ENCODE results near the gene ATXN7.
A peak's percentile ranks its signal among the peaks of the same experiment; 100 is the strongest.

The ATXN7 gene, protein sequence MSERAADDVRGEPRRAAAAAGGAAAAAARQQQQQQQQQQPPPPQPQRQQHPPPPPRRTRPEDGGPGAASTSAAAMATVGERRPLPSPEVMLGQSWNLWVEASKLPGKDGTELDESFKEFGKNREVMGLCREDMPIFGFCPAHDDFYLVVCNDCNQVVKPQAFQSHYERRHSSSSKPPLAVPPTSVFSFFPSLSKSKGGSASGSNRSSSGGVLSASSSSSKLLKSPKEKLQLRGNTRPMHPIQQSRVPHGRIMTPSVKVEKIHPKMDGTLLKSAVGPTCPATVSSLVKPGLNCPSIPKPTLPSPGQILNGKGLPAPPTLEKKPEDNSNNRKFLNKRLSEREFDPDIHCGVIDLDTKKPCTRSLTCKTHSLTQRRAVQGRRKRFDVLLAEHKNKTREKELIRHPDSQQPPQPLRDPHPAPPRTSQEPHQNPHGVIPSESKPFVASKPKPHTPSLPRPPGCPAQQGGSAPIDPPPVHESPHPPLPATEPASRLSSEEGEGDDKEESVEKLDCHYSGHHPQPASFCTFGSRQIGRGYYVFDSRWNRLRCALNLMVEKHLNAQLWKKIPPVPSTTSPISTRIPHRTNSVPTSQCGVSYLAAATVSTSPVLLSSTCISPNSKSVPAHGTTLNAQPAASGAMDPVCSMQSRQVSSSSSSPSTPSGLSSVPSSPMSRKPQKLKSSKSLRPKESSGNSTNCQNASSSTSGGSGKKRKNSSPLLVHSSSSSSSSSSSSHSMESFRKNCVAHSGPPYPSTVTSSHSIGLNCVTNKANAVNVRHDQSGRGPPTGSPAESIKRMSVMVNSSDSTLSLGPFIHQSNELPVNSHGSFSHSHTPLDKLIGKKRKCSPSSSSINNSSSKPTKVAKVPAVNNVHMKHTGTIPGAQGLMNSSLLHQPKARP

GRCh38 chr3:63863150-63864007 lies at the start of gene ATXN7, which contains the start of gene THOC7:
Gene ATXN7, plus strand, starts transcription at chr3:63863867. Its CDS starts 48,732 bp downstream, at chr3:63912599.
Gene THOC7, minus strand, starts transcription at chr3:63863805. Its CDS starts 15 bp downstream, at chr3:63863790.
- peak; percentile 33 to 53 (median 38) for DNase-seq

GRCh38 chr3:63814237-63814636 lies 49.4 kb upstream of the ATXN7 start:
- no peak for DNase-seq

- DNase-seq, result no peak
Observed at GRCh38 chr3:63817225-63817624, 46.4 kb upstream of the ATXN7 start.

DNA sequence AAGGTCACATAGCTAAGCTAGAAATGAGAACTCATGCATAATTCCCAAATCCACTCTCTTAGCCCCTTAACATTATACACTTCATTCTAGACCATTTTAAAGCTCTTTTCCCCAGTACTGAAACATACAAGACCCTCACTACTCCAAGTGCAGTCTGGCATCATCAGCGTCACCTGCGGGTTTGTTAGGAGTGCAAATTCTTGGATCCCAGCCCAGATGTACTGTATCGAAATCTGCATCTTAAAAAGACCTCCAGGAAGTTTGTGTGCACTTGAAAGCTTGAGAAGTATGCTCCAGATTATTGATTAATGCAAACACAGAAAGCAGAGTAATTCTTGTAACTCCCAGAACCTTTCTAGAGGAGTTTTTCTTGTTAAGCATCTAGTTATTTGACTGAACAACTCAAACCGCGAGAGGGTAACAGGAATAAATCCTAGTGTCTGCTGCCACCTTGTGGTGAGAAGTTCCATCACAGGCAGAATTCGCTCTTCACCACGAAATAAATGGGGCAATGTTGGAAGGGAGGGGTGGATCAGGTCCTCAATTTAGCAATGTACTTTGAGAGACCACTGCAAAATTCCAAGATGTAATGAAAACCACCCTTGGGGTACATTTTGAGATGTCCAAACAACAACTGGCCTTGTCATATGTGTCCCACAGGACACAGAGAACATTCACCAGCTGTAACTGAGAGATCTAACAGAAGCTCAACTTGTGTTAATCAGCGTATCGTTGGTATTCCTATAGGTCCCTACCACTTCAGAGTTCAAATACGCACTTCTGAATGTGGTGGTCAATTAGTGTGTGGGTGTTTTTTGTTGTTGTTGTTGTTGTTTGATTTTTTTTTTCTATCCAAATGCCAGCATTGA lies 45.2 kb upstream of the ATXN7 start:
- DNase-seq, result peak; percentile 6 to 42 (median 26)

GRCh38 chr3:63819151-63819398 lies 44.6 kb upstream of the ATXN7 start, which contains the start of gene C3orf49:
Gene C3orf49, plus strand, starts transcription at chr3:63819299. Its CDS starts 173 bp downstream, at chr3:63819472.
- DNase-seq, result no peak

DNA sequence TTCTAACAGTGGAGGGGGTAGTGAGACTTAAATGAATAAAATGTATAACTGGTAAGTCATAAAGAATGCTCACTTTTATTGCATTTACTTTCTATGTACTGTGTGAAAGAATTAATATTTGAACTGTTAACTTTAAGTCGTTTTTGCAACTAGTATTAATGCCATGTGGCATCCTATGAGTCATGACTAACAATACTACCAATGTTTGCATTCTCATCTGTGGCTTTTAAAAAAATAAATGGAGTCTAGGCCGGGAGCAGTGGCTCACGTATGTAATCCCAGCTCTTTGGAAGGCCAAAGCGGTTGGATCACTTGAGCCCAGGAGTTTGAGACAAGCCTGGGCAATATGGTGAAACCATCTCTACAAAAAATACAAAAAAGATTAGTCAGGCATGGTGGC lies 39.4 kb upstream of the ATXN7 start:
- no peak for DNase-seq

DNA sequence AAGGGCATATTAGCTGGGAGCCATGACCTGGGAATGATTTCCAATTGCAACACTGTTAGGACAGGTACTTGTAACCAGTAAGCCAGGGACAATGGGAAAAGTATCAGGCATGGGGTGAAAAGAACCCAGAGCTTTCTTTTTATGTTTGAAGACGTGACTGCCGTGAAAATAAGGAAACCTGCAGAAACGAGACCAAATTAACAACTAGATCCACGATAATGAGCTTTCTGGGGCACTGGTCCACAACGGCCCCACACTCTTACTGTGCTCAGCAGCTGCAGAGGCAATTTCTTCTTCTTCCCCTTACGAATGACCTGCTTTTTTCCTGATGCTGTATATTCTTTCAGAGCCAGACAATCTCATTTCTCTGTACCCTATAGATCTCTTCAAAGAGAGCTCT lies 33.1 kb upstream of the ATXN7 start:
- no peak for DNase-seq

DNA sequence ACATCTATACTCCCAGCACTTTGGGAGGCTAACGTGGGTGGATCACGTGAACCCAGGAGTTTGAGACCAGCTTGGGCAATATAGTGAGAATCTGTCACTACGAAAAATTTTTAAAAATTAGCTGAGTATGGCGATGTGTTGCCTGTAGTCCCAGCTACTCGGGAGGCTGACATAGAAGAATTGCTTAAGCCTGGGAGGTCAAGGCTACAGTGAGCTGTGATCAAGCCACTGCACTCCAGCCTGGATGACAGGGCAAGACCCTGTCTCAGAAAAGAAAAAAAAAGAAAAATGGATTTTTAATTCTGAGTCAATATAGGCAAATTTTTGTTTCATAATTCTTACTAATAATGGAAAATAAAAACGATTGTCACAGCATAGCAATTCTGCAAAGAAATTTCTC lies 31.3 kb upstream of the ATXN7 start:
- DNase-seq, result no peak

DNA sequence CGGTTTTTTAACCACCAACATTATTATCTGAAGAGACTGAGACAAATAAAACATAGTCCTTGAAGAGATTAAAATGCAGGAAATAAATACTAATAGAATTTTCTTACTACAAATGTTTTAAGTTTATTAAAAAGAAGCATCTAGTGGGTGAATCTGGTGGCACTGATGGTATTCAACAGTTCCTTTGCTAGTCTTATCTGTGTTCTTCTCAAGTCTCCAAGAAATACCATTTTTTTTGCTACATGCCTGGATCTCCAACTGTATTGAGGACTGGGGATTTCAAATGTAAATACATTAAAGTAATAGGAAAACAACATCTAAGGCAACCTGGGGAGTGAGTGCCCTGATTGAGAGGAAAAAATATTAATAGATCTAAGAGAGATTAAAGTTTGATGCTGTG lies 22.0 kb upstream of the ATXN7 start:
- DNase-seq, result no peak

DNA sequence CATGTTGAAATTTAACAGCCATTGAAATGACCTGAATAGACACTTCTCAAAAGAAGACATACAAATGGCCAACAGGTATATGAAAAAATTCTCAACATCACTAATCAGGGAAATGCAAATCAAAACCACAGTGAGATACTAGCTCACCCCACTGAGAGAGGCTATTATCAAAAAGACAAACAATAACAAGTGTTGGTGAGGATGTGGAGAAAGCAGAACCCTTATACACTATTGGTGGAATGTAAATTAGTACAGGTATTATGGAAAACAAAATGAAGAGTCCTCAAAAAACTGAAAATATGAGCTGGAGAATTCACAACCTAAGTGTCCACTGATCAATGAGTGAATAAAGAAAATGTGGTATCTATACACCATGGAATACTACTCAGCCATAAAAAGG lies 21.5 kb upstream of the ATXN7 start:
- DNase-seq, result no peak

- no peak for DNase-seq
Observed at GRCh38 chr3:63845215-63845614, 18.5 kb upstream of the ATXN7 start.

DNA sequence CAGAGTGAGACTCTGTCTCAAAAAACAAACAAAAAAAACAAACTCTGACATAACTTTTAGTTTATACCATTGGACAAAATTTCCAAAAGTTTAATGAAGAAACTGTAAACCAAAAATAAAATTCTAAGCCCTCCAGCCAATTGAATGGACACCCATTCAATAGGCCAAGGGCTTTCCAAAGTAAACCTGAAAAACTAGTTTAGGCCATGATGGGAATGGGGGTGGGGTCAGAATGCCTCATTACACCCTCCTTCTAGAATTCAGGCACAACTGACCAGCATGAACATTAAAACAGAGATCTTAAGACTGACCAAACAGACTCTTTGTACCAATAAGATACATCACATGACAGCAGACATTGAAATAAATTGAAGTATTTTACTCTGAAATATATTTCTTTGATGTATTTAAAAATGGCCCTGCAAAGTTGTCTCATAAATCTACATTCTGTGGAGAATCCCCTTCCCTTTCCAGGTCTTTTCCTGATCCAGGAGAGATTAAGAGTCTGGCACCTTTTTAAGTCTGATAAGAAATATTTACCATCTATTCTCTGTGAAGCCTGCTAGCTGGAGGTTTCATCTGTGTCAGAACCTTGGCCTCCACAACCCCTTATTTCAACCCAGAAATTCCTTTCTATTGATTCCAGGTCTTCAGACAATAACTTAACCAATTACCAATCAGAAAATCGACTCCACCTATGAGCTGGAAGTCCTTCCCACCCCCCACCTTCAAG lies 15.8 kb upstream of the ATXN7 start:
- DNase-seq, result no peak

DNA sequence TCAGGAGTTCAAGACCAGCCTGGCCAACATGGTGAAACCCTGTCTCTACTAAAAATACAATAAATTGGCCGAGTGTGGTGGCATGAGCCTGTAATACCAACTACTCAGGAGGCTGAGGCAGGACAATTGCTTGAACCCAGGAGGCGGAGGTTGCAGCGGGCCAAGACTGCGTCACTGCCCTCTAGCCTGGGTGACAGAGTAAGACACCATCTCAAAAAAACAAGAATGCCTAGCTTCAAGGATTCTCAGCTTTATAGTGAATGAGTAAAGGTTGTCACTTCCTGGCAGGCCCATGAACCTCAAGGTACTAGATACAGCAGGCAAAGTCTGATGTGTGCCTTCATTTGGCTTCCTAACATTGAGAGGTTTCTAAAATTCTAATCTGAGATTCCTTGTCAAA lies 14.5 kb upstream of the ATXN7 start:
- no peak for DNase-seq

DNA sequence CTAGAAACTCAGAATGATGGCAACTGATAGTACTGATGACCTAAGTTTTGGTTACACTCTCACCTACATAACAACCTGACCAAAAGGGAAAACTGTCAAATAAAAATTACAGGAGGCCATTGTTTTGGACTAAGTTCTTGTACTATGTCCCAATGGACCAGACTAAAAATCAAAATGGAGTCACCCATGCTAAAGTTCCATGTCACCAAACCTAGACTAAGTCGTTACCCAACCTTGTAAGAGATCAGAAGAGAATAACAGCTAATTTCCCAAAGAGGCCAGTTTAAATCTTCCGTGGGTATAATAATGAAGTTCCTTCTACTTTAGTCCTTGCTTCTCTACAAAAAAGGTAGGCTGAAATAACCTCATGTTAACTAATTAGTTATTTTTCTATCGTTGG lies 12.4 kb upstream of the ATXN7 start:
- DNase-seq, result no peak

- no peak for DNase-seq
Observed at GRCh38 chr3:63853106-63853505, 10.6 kb upstream of the ATXN7 start.

DNA sequence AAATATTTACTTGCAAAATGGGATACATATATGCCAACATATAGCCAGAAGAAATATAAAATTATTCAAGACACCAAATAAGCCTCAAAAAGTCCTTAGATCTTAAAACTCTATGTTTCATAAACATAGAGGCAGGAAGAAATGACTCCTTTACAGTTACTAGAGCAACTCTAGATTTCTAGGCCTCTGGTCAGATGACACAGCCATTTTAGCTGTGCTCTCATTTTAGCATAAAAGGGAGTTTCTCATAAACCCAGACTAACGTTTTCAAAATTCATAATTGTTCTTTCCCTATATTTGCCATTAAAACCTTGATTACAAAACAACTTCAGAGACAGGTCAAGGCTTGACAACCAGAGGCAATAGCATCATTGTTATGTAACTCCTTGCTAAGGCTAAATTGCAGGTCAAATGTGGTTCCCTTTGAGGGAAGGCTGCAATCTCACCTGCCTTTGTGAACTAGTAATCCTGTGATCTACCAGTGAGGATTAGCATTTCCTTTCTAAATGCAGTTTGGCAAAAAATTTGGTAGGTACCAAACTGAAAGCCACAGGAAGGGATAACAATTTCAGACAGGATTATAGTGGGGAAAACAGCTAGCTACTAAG lies 8.2 kb upstream of the ATXN7 start:
- no peak for DNase-seq

GRCh38 chr3:63857311-63857710 lies 6.4 kb upstream of the ATXN7 start:
- DNase-seq, result no peak

GRCh38 chr3:63860776-63861175 lies 2.9 kb upstream of the ATXN7 start:
- no peak for DNase-seq

DNA sequence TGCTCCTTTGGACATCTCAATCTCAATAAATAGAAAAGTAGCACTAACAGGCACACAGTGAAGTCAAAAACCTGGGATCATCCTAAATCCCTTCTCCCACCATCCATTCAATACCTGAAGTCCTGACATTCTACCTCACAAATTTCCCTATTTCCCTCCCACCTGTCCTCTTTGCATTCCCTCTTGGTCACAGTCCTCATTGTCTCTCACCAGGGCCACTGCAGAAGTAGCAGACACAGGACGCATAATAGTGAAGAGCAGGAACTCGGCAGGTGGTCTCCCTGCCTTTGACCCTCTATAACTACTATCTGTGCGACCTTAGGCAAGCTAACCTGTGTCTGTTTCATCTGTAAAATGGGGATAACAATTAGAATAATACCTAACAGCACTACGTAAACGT lies 2.4 kb upstream of the ATXN7 start:
- DNase-seq, result no peak

- DNase-seq, result no peak
Observed at GRCh38 chr3:63862804-63863149, 890 bp upstream of the ATXN7 start.
